HG02610 (cell line): Measurements from ENCODE around the gene CACNA2D1.

Experiments used
- ATAC-seq: cut with Tn5 transposase; IDR thresholded peaks from one replicate; pipeline ENCODE4 v1.9.1; 2021; ENCODE audit warnings: mild to moderate bottlenecking, moderate library complexity; ENCODE audit not compliant: unreplicated experiment

The CACNA2D1 gene

DNA sequence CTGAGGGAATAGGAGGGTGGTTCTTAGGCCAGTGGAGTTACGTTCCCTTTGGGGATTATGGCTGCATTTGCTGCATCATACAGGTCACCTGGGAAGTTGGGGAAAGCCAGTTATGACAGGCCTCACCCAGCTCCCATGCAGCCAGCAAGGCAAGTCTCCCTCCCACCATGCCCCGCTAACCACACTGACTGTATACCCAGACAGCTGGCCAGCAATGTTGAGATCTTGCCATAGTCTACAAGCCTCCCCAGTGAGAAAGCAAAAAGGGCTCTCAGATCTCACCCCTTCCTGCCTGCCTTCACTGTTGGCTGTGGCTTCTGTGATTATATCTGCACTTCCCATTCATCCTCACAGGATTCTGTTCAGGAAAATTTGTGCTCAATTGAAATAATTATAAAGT, 540.5 kb downstream of the CACNA2D1 start:
- no peak for ATAC-seq

DNA sequence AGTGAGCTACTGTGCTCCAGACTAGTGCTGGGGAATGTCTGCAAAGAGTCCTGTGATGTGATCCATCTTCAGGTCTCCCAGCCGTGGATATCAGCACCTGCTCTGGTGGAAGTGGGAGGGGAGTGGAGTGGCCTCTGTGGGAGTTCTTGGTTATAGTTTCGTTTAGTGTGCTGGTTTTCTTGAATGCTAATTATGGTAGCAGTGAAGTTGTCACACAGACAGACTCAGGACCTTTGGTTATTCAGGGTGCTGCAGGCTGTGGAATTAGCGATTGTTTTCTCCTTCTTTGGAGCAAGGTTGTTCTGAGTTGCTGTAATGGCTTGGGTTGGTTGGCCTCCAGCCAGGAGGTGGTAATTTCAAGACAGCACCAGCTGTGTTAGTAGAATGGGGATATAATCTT, 541.0 kb downstream of the CACNA2D1 start:
- ATAC-seq, result no peak
